Measurements from ENCODE around the gene PNPLA7. TPM values are rescaled to one million over a fixed set of nuclear protein-coding genes. Genes with fewer than 3 reads are reported as not detected.

The PNPLA7 gene
- total and polyA plus RNA-seq, 10 of the 15 experiments (the other 5 are each of a cell fraction or from before 2014, with no cell fraction given): 0.04 to 0.85 (median 0.19) TPM; not detected in 1

DNA sequence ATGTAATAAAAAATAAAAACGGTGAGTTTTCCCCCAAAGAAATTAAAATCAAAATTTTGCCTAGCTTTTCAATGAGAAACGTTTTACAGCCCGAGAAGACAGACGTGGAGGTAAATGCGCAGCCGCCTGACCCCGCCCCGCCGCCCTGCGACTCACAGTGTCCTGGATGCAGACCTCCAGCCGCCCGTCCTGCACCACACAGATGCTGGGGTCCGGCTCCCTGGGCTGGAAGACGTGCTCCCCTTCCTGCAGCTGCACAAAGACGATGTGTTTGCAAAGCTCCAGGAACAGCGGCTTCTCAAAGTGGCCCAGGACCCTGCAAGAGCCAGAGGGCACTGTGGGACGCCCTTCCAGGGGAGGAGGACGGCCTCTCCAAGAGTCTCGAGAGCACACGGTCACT, 7.7 kb downstream of the PNPLA7 start:
- Histone ChIP-seq H3K9me3 (replicated peaks; ENCODE audit: control insufficient read depth, insufficient read depth, low read length) (no peaks in the 10 kb centered on the region; the same call in 2 of the 3 replicates), H3K27ac (ENCODE audit: control insufficient read depth, insufficient read depth) (no peak overlapping the region), H3K36me3 (ENCODE audit: control insufficient read depth in 2 of 2, insufficient read depth in 2 of 2, low read length in 1 of 2) (no peaks in the 10 kb centered on the region), H3K4me3 (no peak overlapping the region), H3K79me2 (ENCODE audit: control insufficient read depth, insufficient read depth, low read length) (no peaks in the 10 kb centered on the region), H3K27me3 (replicated peaks in 1 of 2; ENCODE audit: control insufficient read depth in 2 of 2, insufficient read depth in 2 of 2, low read length in 1 of 2) (no peaks in the 10 kb centered on the region; a peak in 1 of 4 replicates), H3K4me1 (ENCODE audit: control insufficient read depth, insufficient read depth, low read length) (no peaks in the 10 kb centered on the region), H3K9ac (ENCODE audit: control insufficient read depth, insufficient read depth, low read length) (no peak overlapping the region), H4K20me1 (ENCODE audit: control insufficient read depth, insufficient read depth) (no peaks in the 10 kb centered on the region), H3K4me2 (ENCODE audit: control insufficient read depth, insufficient read depth) (no peak overlapping the region), H2AFZ (ENCODE audit: control insufficient read depth, low read depth, low read length) (no peak overlapping the region)
- ChIA-PET SMC1A (ENCODE audit: uncharacterized antibody, unreplicated experiment) (no interaction called here), CTCF (no interaction called here), RAD21 (ENCODE audit: unreplicated experiment) (no interaction called here), POLR2A (interaction anchor here (1.7 kb wide), 1 partner anchor 9 kb away, joined by 5 read pairs; the partner anchor contains the start of gene MRPL41)
- in situ Hi-C loops (cut with MboI): no loop called here
- DNase-seq (ENCODE audit: low read depth, low spot score): no peak
- no peak for TF ChIP-seq RFX5 (IDR thresholded peaks at IDR 0.05; ENCODE audit: low read depth, low read length)
- no peak for TF ChIP-seq MTA2 (IDR thresholded peaks at IDR 0.05; ENCODE audit: low read depth)
- no peak for TF ChIP-seq ESRRA (IDR thresholded peaks at IDR 0.05; ENCODE audit: low read length)
- TF ChIP-seq YY1 (IDR thresholded peaks at IDR 0.05; ENCODE audit: low read depth, low read length): no peak
- TF ChIP-seq LARP7 (IDR thresholded peaks at IDR 0.05): no peak
- TF ChIP-seq SMAD1 (IDR thresholded peaks at IDR 0.05; ENCODE audit: low read depth, partially characterized antibody): no peak
- TF ChIP-seq EED (IDR thresholded peaks at IDR 0.05; ENCODE audit: low read depth): no peak
- TF ChIP-seq MYC (IDR thresholded peaks at IDR 0.05; ENCODE audit: insufficient read depth, insufficient read length, insufficient replicate concordance, low read length, severe bottlenecking): no peak
- no peak for TF ChIP-seq NRF1 (conservative IDR thresholded peaks at IDR 0.05; ENCODE audit: low read depth, low read length)
- no peak for TF ChIP-seq TCF12 (IDR thresholded peaks at IDR 0.05; ENCODE audit: low read depth, low read length)
- TF ChIP-seq ATF7 (IDR thresholded peaks at IDR 0.05; ENCODE audit: low read depth): no peak
- TF ChIP-seq SREBF2 (IDR thresholded peaks at IDR 0.05; ENCODE audit: low read length): no peak
- no peak for TF ChIP-seq KAT2A (conservative IDR thresholded peaks at IDR 0.05; ENCODE audit: control insufficient read depth, low read depth, low read length)
- intact Hi-C loops (cut with micrococcal nuclease; ENCODE audit: unreplicated experiment): no loop called here
- BruUV-seq (replicated peaks): no TSS peak
- ATAC-seq: no peak
- WGBS (ENCODE audit: insufficient coverage, insufficient replicate concordance, low lambda C conversion rate, missing lambda C conversion rate): 53% methylated on average over 20 of the region's 20 CpGs
- FAIRE-seq: no peak

Measured in GM12878 (cell line).